GM12865 (cell line): ENCODE data around the gene ZNF213.
"Not testable (repeated sequence)": the region's sequence is repeated elsewhere in the genome, so short reads cannot be mapped to it uniquely, and the experiment has no call there.

ENCODE experiments used
- DNase-seq: peaks from one replicate; pipeline ENCODE4 v3.0.0; 2010; ENCODE audit warnings: low read depth
- H3K4me3 ChIP-seq: 2 replicates; pipeline ENCODE4 v1.5.1; 2011; ENCODE audit warnings: mild to moderate bottlenecking, low read depth, low read length, control low read depth
- CTCF ChIP-seq: IDR thresholded peaks from 2 replicates; pipeline ENCODE4 v1.5.1; 2011; ENCODE audit warnings: low read length, control low read depth, low read depth, inconsistent platforms; ENCODE audit not compliant: insufficient read depth; ENCODE audit errors: missing control alignments

Gene ZNF213

DNA sequence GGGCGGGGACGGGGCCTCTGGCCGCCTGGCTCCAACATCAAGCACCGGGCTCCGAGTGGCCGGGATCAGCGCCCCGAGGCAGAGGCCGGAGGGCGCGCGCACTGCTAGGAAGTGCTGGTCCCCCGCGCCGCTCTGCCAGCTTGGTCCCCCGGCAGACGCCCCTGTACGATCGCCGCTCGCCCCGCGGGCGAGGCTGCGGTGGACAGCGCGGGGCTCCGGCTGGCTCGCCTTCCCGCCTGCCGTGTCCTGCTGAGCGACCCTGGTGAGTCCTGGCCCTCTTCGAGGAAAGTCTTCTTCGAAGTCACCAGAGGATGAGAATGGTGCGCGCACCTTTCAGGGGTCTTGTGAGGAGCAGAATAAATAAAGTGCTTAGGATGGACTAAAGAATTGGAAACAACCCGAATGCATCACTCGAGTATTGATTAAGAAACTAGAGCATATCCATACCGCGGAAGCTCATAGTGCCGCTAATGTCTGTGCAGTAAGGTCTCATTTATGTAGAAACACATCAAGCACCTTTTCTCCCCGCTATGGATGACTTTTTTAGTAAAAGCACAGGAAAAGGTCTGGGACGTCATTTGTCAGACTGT, 392 bp downstream of the ZNF213 start:
- H3K4me3 ChIP-seq = peak overlapping the region; percentile 81
- TF ChIP-seq CTCF = no peak
- no peak for DNase-seq

- no peak overlapping the region for H3K4me3 ChIP-seq
- TF ChIP-seq CTCF = no peak
- DNase-seq = no peak
Measured at GRCh38 chr16:3137267-3137666, 2.4 kb downstream of the ZNF213 start.

- TF ChIP-seq CTCF = no peak
- no peak overlapping the region for H3K4me3 ChIP-seq
- no peak for DNase-seq
Measured at GRCh38 chr16:3138342-3138741, 3.5 kb downstream of the ZNF213 start.

GRCh38 chr16:3138823-3139426, 4.1 kb downstream of the ZNF213 start:
- DNase-seq = no peak
- no peak for TF ChIP-seq CTCF

DNA sequence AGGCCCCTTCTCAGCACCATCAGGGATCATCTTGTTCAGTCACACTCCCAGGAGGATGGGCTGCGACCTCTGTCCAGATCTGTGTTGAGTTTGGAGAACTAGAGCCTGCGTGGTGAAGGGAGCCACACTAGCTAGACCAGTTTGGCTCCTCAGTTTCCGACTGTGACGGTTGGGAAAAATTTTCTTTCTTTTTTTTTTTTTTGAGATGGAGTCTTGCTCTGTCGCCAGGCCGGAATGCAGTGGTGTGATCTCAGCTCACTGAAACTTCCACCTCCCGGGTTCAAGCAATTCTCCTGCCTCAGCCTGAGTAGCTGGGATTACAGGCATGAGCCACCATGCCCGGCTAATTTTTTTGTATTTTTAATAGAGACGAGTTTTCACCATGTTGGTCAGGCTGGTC, 4.7 kb downstream of the ZNF213 start:
- DNase-seq, H3K4me3 ChIP-seq: not testable (repeated sequence)

More at GRCh38 chr16:3138823-3139426, 4.1 kb downstream of the ZNF213 start:
- H3K4me3 ChIP-seq = no peak overlapping the region

GRCh38 chr16:3140603-3141427, 6.0 kb downstream of the ZNF213 start:
- H3K4me3 ChIP-seq = no peak overlapping the region
- DNase-seq = no peak
- TF ChIP-seq CTCF = no peak

GRCh38 chr16:3141781-3142311, 7.0 kb downstream of the ZNF213 start:
- no peak for TF ChIP-seq CTCF
- no peak for DNase-seq
- no peak overlapping the region for H3K4me3 ChIP-seq
